Anterior cingulate cortex (tissue), 58 donors: Measurements from ENCODE around the gene MYO1G.
A peak's percentile ranks its signal among the peaks of the same experiment; 100 is the strongest.
"Not testable (repeated sequence)": the region's sequence is repeated elsewhere in the genome, so short reads cannot be mapped to it uniquely, and the experiment has no call there.

ENCODE experiments used
- DNase-seq, 58 donors: peaks; one replicate each; lab custom pipeline; 2025; lab: John Stamatoyannopoulos, UW

Gene MYO1G

GRCh38 chr7:45000093-45001032 lies 21.5 kb upstream of the MYO1G start, which contains the start of gene CCM2:
CCM2 (plus strand) TSS chr7:45000201; CDS start chr7:45000334, 133 bp downstream.
- peak in 4 of 58 donors; percentile 38 to 52 (median 49) for DNase-seq

GRCh38 chr7:44999245-45000092 lies 20.7 kb upstream of the MYO1G start:
- peak; percentile 78 to 99 (median 98) for DNase-seq

GRCh38 chr7:44998153-44998871 lies 19.5 kb upstream of the MYO1G start:
- no peak for DNase-seq

- no peak for DNase-seq
These were observed 17.0 kb upstream of the MYO1G start for GRCh38 chr7:44995555-44996493.

- DNase-seq: no peak
These were observed 16.2 kb upstream of the MYO1G start for GRCh38 chr7:44994877-44995554.

- DNase-seq: not testable (repeated sequence)
These were observed 13.4 kb upstream of the MYO1G start for GRCh38 chr7:44992004-44992795.

GRCh38 chr7:44990109-44991023 lies 11.6 kb upstream of the MYO1G start:
- DNase-seq: peak in 1 of 58 donors; percentile 12

GRCh38 chr7:44989132-44989531 lies 10.3 kb upstream of the MYO1G start:
- no peak for DNase-seq

- DNase-seq: no peak
These were observed 9.9 kb upstream of the MYO1G start for GRCh38 chr7:44988701-44989100.

GRCh38 chr7:44987996-44988395 lies 9.2 kb upstream of the MYO1G start:
- no peak for DNase-seq

GRCh38 chr7:44987457-44987856 lies 8.6 kb upstream of the MYO1G start:
- DNase-seq: no peak

GRCh38 chr7:44986218-44987053 lies 7.6 kb upstream of the MYO1G start:
- peak; percentile 65 to 95 (median 85) for DNase-seq

GRCh38 chr7:44985900-44986217 lies 7.0 kb upstream of the MYO1G start:
- DNase-seq: peak in 1 of 58 donors; percentile 51

- DNase-seq: no peak
These were observed 6.3 kb upstream of the MYO1G start for GRCh38 chr7:44985033-44985695.

GRCh38 chr7:44984478-44984758 lies 5.6 kb upstream of the MYO1G start:
- no peak for DNase-seq
